ENCODE results near the gene DNAJC6. TPM values are rescaled to one million over a fixed set of nuclear protein-coding genes. Genes with fewer than 3 reads are reported as not detected.

The DNAJC6 gene
- total and polyA plus RNA-seq, 2 donors = 0.82 to 1.2 TPM

- H3K4me1 ChIP-seq (ENCODE audit: control insufficient read depth in 2 of 2, insufficient read depth in 2 of 2, low read length in 2 of 2) = no peaks in the 10 kb centered on the region
- H3K36me3 ChIP-seq (ENCODE audit: control insufficient read depth in 2 of 2, insufficient read depth in 2 of 2, low read length in 1 of 2) = no peaks in the 10 kb centered on the region
- whole genome bisulfite sequencing = 91% methylated on average over 2 of the region's 2 CpGs
- no peaks in the 10 kb centered on the region for H3K27me3 ChIP-seq (ENCODE audit: control insufficient read depth in 2 of 2, insufficient read depth in 1 of 2, low read length in 1 of 2)
- no peak overlapping the region for H3K4me3 ChIP-seq (ENCODE audit: low read length in 2 of 2)
- no peaks in the 10 kb centered on the region for H3K9me3 ChIP-seq (ENCODE audit: control insufficient read depth in 2 of 2, insufficient read depth in 1 of 2, low read length in 1 of 2)
- DNase-seq (ENCODE audit: low read depth in 6 of 9, low spot score in 9 of 9) = no peak
- H3K27ac ChIP-seq (ENCODE audit: low read depth in 1 of 2, low read length in 1 of 2) = no peak overlapping the region
These were observed 24.7 kb downstream of the DNAJC6 start for GRCh38 chr1:65334081-65334480.

GRCh38 chr1:65339866-65340468, 30.6 kb downstream of the DNAJC6 start:
- WGBS = 97% methylated on average over 3 of the region's 3 CpGs
- H3K4me3 ChIP-seq (ENCODE audit: low read length in 2 of 2) = no peak overlapping the region
- H3K9me3 ChIP-seq (ENCODE audit: control insufficient read depth in 2 of 2, insufficient read depth in 1 of 2, low read length in 1 of 2) = no peaks in the 10 kb centered on the region
- no peak overlapping the region for H3K27ac ChIP-seq (ENCODE audit: low read depth in 1 of 2, low read length in 1 of 2)
- H3K4me1 ChIP-seq (ENCODE audit: control insufficient read depth in 2 of 2, insufficient read depth in 2 of 2, low read length in 2 of 2) = no peaks in the 10 kb centered on the region
- no peak for DNase-seq (ENCODE audit: low read depth in 6 of 9, low spot score in 9 of 9)
- H3K36me3 ChIP-seq (ENCODE audit: control insufficient read depth in 2 of 2, insufficient read depth in 2 of 2, low read length in 1 of 2) = no peaks in the 10 kb centered on the region
- H3K27me3 ChIP-seq (ENCODE audit: control insufficient read depth in 2 of 2, insufficient read depth in 1 of 2, low read length in 1 of 2) = no peaks in the 10 kb centered on the region

DNA sequence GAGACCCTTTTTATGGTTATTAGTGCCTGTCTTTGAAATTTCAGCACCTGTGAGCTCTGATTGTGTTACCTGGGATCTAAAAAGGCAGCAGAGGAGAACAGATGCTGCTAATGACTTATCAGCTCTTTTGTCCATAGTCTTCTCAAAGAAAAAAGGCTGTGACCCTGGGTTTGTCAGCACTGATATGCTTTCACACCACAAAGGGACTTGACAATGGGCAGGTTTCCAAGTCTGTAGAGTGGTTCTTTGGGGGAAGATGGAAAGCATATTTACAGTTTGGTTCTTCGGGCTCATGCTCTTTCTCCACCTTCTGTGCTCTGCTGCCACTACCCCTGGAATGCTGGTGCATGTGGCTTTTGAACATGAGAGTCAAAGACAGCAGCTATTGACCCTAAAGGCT, 32.0 kb downstream of the DNAJC6 start:
- H3K27ac ChIP-seq (ENCODE audit: low read depth in 1 of 2, low read length in 1 of 2) = no peak overlapping the region
- no peak overlapping the region for H3K4me3 ChIP-seq (ENCODE audit: low read length in 2 of 2)
- H3K36me3 ChIP-seq (ENCODE audit: control insufficient read depth in 2 of 2, insufficient read depth in 2 of 2, low read length in 1 of 2) = no peaks in the 10 kb centered on the region
- DNase-seq (ENCODE audit: low read depth in 6 of 9, low spot score in 9 of 9) = no peak
- no peaks in the 10 kb centered on the region for H3K27me3 ChIP-seq (ENCODE audit: control insufficient read depth in 2 of 2, insufficient read depth in 1 of 2, low read length in 1 of 2)
- no peaks in the 10 kb centered on the region for H3K9me3 ChIP-seq (ENCODE audit: control insufficient read depth in 2 of 2, insufficient read depth in 1 of 2, low read length in 1 of 2)
- WGBS = 95% methylated on average over 1 of the region's 1 CpG
- no peaks in the 10 kb centered on the region for H3K4me1 ChIP-seq (ENCODE audit: control insufficient read depth in 2 of 2, insufficient read depth in 2 of 2, low read length in 2 of 2)

DNA sequence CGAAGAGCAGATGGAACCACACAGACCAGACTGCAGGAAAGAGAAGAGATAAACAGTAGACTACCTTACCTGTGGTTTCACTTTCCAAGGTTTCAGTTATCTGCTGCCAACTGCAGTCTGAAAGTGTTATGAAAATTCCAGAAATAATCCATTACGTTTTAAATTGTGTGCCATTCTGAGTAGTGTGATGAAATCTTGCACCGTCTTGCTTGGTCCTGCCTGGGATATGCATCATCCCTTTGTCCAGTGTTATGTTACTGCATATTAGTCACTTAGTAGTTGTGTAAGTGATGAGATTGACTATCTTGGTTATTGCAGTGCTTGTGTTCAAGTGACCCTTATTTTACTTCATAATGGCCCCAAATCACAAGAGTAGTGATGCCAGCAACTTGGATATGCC, 33.9 kb downstream of the DNAJC6 start:
- Histone ChIP-seq H3K4me1 (ENCODE audit: control insufficient read depth in 2 of 2, insufficient read depth in 2 of 2, low read length in 2 of 2) (no peaks in the 10 kb centered on the region), H3K27me3 (ENCODE audit: control insufficient read depth in 2 of 2, insufficient read depth in 1 of 2, low read length in 1 of 2) (no peaks in the 10 kb centered on the region), H3K36me3 (ENCODE audit: control insufficient read depth in 2 of 2, insufficient read depth in 2 of 2, low read length in 1 of 2) (no peaks in the 10 kb centered on the region), H3K27ac (ENCODE audit: low read depth in 1 of 2, low read length in 1 of 2) (no peak overlapping the region), H3K9me3 (ENCODE audit: control insufficient read depth in 2 of 2, insufficient read depth in 1 of 2, low read length in 1 of 2) (no peaks in the 10 kb centered on the region), H3K4me3 (ENCODE audit: low read length in 2 of 2) (no peak overlapping the region)
- WGBS = 84% methylated on average over 3 of the region's 3 CpGs
- no peak for DNase-seq (ENCODE audit: low read depth in 6 of 9, low spot score in 9 of 9)

DNA sequence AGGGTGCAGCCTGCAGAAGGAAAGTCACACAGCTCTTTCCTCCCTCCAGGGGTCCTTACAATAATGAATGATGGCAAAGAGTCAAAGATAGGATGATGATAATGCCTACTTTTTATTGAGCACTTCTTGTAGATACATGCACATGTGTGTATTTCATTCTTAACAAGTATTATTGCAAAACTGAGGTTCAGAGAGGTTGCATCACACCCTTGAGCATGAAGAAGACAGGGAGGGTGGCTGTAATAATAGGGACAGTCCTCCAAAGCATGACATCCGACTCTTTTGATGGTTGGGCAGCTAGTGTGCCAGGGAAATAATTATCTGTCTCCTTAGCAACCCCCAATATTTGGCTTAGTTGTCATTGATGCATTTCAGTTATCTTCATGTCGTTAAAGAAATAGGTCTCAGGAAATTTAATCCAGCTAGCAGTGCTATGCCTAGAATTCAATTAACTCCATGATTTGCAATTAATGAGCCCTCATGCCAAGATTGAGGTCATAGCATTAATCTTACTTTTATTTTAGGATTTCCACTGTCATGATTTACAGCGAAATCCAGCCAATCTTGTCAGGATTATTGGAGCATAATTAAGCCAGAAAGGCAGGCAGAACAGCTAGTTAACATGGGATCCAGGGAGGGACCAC, 35.0 kb downstream of the DNAJC6 start:
- no peaks in the 10 kb centered on the region for H3K36me3 ChIP-seq (ENCODE audit: control insufficient read depth in 2 of 2, insufficient read depth in 2 of 2, low read length in 1 of 2)
- WGBS = 89% methylated on average over 3 of the region's 3 CpGs
- H3K27me3 ChIP-seq (ENCODE audit: control insufficient read depth in 2 of 2, insufficient read depth in 1 of 2, low read length in 1 of 2) = no peaks in the 10 kb centered on the region
- no peaks in the 10 kb centered on the region for H3K4me1 ChIP-seq (ENCODE audit: control insufficient read depth in 2 of 2, insufficient read depth in 2 of 2, low read length in 2 of 2)
- no peak overlapping the region for H3K27ac ChIP-seq (ENCODE audit: low read depth in 1 of 2, low read length in 1 of 2)
- no peaks in the 10 kb centered on the region for H3K9me3 ChIP-seq (ENCODE audit: control insufficient read depth in 2 of 2, insufficient read depth in 1 of 2, low read length in 1 of 2)
- DNase-seq (ENCODE audit: low read depth in 6 of 9, low spot score in 9 of 9) = no peak
- H3K4me3 ChIP-seq (ENCODE audit: low read length in 2 of 2) = no peak overlapping the region

GRCh38 chr1:65346190-65346589, 36.8 kb downstream of the DNAJC6 start:
- no peaks in the 10 kb centered on the region for H3K4me1 ChIP-seq (ENCODE audit: control insufficient read depth in 2 of 2, insufficient read depth in 2 of 2, low read length in 2 of 2)
- no peak overlapping the region for H3K4me3 ChIP-seq (ENCODE audit: low read length in 2 of 2)
- DNase-seq (ENCODE audit: low read depth in 6 of 9, low spot score in 9 of 9) = no peak
- H3K36me3 ChIP-seq (ENCODE audit: control insufficient read depth in 2 of 2, insufficient read depth in 2 of 2, low read length in 1 of 2) = no peaks in the 10 kb centered on the region
- no peak overlapping the region for H3K27ac ChIP-seq (ENCODE audit: low read depth in 1 of 2, low read length in 1 of 2)
- H3K27me3 ChIP-seq (ENCODE audit: control insufficient read depth in 2 of 2, insufficient read depth in 1 of 2, low read length in 1 of 2) = no peaks in the 10 kb centered on the region
- 97% methylated on average over 2 of the region's 2 CpGs for WGBS
- H3K9me3 ChIP-seq (ENCODE audit: control insufficient read depth in 2 of 2, insufficient read depth in 1 of 2, low read length in 1 of 2) = no peaks in the 10 kb centered on the region

- no peak for DNase-seq (ENCODE audit: low read depth in 6 of 9, low spot score in 9 of 9)
- 98% methylated on average over 7 of the region's 7 CpGs for WGBS
- H3K27ac ChIP-seq (ENCODE audit: low read depth in 1 of 2, low read length in 1 of 2) = no peak overlapping the region
- no peaks in the 10 kb centered on the region for H3K27me3 ChIP-seq (ENCODE audit: control insufficient read depth in 2 of 2, insufficient read depth in 1 of 2, low read length in 1 of 2)
- no peaks in the 10 kb centered on the region for H3K9me3 ChIP-seq (ENCODE audit: control insufficient read depth in 2 of 2, insufficient read depth in 1 of 2, low read length in 1 of 2)
- no peaks in the 10 kb centered on the region for H3K36me3 ChIP-seq (ENCODE audit: control insufficient read depth in 2 of 2, insufficient read depth in 2 of 2, low read length in 1 of 2)
- H3K4me3 ChIP-seq (ENCODE audit: low read length in 2 of 2) = no peak overlapping the region
- H3K4me1 ChIP-seq (ENCODE audit: control insufficient read depth in 2 of 2, insufficient read depth in 2 of 2, low read length in 2 of 2) = no peaks in the 10 kb centered on the region
These were observed 45.8 kb downstream of the DNAJC6 start for GRCh38 chr1:65355031-65355712.

DNA sequence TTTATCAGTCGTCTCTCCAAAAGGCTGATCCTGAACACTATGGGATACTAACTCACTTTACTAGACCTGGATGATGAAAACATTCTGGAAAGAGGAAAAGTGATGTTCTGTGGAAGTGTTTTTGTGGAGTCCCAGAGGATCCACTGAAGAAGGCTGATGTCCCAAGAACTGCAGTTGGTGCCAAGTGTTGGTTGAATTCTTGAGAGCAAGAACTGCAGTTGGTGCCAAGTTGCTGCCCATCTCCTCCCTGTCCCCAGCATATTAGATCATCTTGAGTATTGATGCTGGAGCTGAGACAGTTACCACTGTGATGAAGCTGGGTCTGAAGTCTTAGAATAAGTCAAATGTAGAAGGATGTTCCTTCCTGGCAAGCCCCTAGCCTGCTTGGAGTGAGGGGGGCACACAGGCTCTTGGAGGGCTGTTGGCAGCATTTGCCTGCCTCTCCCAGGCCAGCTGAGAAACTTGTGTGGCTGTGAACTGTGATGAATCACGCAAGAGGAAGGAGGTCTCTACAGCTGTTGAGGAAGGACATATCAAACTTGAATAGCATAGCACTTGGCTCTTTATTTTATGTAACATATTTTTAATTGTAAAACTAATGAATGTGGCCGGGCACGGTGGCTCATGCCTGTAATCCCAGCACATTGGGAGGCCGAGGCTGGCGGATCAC, 48.1 kb downstream of the DNAJC6 start:
- Histone ChIP-seq H3K36me3 (ENCODE audit: control insufficient read depth in 2 of 2, insufficient read depth in 2 of 2, low read length in 1 of 2) (no peaks in the 10 kb centered on the region), H3K4me1 (ENCODE audit: control insufficient read depth in 2 of 2, insufficient read depth in 2 of 2, low read length in 2 of 2) (no peaks in the 10 kb centered on the region), H3K9me3 (ENCODE audit: control insufficient read depth in 2 of 2, insufficient read depth in 1 of 2, low read length in 1 of 2) (no peaks in the 10 kb centered on the region), H3K27me3 (ENCODE audit: control insufficient read depth in 2 of 2, insufficient read depth in 1 of 2, low read length in 1 of 2) (no peaks in the 10 kb centered on the region), H3K27ac (ENCODE audit: low read depth in 1 of 2, low read length in 1 of 2) (no peak overlapping the region), H3K4me3 (ENCODE audit: low read length in 2 of 2) (no peak overlapping the region)
- DNase-seq (ENCODE audit: low read depth in 6 of 9, low spot score in 9 of 9) = no peak
- WGBS = 94% methylated on average over 6 of the region's 6 CpGs

DNA sequence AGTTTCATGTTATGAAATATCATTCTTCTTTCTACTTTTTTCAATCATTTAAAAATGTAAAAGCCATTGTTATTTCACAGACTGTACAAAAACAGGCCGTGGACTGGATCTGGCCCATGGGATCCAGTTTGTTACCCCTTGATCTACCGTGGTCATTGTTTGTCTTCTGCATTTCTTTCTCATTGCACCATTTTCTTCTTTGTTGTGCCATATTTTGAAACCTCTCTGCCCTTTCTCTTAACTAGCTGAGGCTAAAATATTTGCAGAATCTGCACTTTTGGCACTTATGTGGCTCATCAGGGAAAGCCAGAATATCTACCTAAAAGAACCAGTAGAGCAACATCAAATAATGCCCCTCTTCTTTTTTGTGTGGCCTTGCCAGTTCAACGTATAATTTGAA, 50.5 kb downstream of the DNAJC6 start:
- WGBS = 94% methylated on average over 3 of the region's 3 CpGs
- H3K4me1 ChIP-seq (ENCODE audit: control insufficient read depth in 2 of 2, insufficient read depth in 2 of 2, low read length in 2 of 2) = no peaks in the 10 kb centered on the region
- no peak overlapping the region for H3K4me3 ChIP-seq (ENCODE audit: low read length in 2 of 2)
- no peak overlapping the region for H3K27ac ChIP-seq (ENCODE audit: low read depth in 1 of 2, low read length in 1 of 2)
- no peaks in the 10 kb centered on the region for H3K27me3 ChIP-seq (ENCODE audit: control insufficient read depth in 2 of 2, insufficient read depth in 1 of 2, low read length in 1 of 2)
- no peaks in the 10 kb centered on the region for H3K9me3 ChIP-seq (ENCODE audit: control insufficient read depth in 2 of 2, insufficient read depth in 1 of 2, low read length in 1 of 2)
- no peak for DNase-seq (ENCODE audit: low read depth in 6 of 9, low spot score in 9 of 9)
- H3K36me3 ChIP-seq (ENCODE audit: control insufficient read depth in 2 of 2, insufficient read depth in 2 of 2, low read length in 1 of 2) = no peaks in the 10 kb centered on the region
